ENCODE data around the gene SLC7A6.

- no peak for TF ChIP-seq POLR2A (IDR thresholded peaks at IDR 0.05; ENCODE audit: low read length)
- TF ChIP-seq CTCF (IDR thresholded peaks at IDR 0.05): no peak; the same call in 1 of the 3 replicates
- TF ChIP-seq MAX (IDR thresholded peaks at IDR 0.05): no peak
- no peak for TF ChIP-seq SREBF2 (IDR thresholded peaks at IDR 0.05)
Measured at GRCh38 chr16:68328860-68329390, 64.6 kb downstream of the SLC7A6 start.
